Germinal center (tissue), 1 donor: Measurements from ENCODE around the gene IL6R.
"Not testable (repeated sequence)": the region's sequence is repeated elsewhere in the genome, so short reads cannot be mapped to it uniquely, and the experiment has no call there.

Experiments
- DNase-seq: peaks from one replicate; pipeline ENCODE4 v3.0.0; 2012; ENCODE audit warnings: mixed read lengths, low spot score

IL6R gene

DNA sequence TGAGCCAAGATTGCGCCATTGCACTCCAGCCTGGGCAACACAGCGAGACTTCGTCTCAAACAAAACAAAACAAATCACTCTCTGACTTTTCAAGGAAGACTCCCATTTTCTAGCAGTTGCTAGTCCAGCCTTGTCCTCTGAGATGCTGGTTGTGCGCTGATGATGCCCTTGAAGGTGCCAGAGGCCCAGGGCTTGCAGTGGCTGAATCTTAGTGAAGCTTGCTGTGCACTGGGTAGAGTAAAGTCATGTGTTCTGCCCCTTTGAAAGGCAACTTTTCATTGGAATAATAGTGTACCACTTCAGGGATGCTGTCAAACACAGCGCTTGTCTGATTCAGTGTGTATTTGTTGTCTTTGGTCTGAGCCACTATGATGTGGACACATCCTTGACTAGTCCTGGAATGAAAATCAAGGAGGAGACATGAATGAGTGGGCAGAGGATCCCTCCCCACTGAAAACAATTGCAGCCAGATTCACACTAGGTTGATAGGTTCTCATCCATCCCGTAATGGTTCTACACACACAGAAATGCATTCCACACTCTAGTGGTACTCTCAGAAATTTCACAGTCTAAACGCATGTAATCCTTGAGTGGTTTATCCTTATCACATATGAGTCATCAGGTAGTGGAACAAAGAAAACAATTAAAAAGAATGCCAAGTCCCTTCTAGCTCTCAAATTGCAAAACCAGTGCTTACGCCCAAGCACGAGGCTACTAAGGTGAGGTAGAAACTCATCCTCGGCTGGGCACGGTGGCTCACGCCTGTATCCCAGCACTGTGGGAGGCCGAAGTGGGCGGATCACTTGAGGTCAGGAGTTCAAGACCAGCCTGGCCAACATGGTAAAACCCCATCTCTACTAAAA, 79.0 kb downstream of the IL6R start:
- DNase-seq = no peak

DNA sequence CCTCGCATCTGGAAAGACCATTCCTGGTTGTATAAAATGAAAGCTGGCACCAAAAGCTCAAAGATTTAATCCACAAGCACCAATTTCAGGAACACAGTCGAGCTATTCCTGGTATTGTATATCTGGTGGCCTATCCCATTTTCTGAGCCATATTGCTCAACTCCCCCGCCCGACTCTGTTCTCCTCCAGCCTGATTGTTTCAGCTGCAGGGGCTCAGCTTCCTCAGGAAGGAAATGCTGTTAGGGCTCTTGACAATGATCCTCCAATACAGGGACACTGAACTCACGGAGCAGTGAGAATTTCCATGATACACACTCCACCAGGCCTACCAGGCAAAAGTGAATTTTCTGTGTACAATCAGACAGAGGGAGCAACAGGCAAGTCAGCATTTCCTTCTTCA, 80.0 kb downstream of the IL6R start:
- no peak for DNase-seq

DNA sequence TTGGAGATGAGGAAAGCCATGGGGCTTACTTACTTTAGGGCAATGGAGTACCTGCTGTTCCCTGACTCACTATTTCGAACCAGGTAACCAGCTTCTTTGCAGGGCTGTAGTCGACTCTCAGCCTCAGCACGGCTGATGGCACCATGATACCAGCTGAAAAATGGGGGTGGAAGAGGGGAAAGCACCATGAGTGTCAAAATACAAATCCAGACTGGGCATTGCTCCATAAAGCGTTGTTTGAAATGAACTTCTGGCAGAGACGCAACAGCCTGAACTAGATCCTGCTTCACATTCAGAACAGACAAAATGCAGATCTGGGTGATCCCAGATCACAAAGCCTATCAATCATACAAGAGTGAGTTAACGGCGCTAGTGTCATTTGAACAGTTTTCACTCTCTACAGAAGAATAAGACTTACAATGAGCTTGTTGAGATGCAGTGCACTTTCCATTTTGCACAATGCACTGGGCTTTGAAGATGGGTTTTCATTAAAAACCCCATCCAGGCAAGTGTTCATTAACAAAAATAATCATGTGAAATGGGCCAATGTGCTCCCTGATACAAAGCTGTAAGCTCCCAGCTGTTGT, 80.9 kb downstream of the IL6R start:
- DNase-seq = no peak

DNA sequence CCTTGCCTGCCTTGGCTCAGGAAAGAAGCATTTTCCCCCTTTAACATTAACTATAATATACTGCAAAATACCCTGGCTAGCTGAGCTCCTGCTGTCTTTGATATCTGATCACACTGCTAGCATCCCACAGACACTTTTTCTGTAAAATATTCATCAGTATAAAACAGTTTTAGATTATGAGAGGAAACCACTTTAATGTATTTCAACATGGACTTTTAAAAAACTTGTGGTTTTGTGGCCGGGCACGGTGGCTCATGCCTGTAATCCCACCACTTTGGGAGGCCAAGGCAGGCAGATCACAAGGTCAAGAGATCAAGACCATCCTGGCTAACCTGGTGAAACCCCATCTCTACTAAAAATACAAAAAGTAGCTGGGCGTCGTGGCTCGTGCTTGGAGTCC, 81.6 kb downstream of the IL6R start:
- not testable (repeated sequence) for DNase-seq

DNA sequence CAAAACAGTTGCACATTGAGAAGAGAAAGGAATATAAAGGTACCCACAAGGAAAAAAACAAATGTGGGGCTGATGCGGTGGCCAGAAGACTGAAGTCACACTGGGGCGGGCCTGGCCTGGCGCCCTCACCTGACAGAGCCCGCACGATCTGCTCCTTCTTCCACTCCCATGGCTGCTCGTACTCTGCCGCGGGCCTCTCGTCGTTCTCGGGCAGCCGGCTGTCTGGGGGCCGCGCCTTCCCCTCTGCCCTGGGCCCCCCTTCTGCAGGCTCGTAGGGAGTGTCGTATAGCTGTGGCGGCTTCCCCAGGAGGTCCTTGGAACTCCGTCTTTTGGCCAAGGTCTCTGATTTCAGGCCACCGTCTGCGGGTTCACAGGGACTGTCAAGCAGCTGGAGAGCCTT, 83.8 kb downstream of the IL6R start:
- DNase-seq = no peak

DNA sequence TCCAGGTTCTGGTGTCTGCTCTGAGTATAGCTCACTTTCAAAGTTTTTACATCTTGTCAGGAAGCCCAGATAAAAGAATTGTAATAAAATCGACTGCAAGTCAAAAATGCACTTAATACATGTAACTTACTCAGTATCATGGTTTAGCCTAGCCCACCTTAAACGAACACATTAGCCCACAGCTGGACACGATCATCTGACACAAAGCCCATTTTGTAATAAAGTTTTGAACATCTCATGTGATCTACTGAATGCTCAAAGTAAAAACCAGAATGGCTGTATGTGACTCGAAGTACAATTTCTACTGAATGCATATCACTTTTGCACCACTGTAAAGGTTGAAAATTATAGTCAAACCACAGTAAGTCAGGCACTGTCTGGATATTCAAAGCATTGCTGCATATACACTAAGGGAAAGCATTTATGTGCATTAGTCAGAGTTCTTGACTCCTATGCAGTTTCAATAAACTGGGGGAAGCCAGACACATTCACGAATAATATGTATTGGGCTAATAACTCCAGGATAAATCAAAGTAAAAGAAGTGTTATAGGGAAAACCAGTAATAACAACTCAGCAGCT, 84.6 kb downstream of the IL6R start:
- DNase-seq = no peak

DNA sequence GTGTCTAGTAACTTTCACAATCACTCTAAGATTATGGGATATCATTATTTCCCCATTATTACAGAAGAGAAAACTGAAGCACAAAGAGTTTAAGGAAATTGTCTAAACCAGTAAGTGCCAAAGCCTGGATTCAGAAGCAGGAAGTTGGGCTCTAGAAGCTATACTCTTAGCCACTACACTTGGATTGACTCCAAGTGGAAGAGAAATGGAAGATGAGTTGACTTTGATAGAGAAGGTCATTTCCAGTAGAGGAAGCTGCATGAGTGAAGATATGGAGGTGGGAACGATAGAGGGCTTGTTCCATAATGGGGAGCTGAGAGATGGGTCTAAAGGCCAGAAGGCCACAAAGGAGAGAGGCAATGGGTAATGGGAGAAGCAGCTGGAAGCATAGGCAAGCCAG, 85.2 kb downstream of the IL6R start:
- no peak for DNase-seq

DNA sequence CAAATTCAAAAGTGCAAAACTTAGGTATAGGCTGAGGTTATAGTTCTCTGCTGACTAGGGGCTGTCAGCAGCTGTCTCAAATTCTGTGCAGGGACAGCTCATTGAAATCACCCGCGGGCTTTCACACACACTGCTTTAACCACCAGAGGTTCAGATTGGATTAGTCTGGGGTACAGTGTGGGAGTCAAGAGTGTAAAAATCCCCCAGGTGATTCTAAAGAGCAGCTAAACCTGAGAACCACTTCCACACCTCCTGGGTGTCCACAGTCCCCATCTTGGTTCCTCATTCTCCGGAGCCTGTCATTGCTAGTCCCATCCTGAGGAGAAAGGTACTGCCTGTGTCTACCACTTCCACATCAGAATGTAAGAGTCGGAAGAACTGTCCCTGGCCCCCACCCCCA, 87.0 kb downstream of the IL6R start:
- no peak for DNase-seq

DNA sequence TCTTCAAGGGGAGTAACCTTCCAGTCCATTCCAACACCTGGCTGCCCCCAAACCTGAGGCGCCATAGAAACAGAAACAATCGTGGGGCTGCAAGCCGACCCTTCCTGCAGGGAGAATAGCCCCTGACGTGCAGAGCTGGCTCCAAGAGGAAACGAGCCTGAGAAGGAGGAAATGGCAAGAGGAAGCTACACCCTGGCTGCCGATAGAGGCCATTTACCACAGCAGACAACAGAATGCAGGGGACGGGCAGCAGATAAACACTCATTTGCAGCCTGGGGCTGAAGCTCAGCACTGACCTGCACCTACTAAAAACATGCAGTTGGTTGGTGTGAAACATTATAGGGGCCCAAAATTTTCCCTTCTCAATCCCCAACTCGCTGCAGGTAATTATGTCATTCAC, 88.1 kb downstream of the IL6R start:
- DNase-seq = peak; percentile 57

DNA sequence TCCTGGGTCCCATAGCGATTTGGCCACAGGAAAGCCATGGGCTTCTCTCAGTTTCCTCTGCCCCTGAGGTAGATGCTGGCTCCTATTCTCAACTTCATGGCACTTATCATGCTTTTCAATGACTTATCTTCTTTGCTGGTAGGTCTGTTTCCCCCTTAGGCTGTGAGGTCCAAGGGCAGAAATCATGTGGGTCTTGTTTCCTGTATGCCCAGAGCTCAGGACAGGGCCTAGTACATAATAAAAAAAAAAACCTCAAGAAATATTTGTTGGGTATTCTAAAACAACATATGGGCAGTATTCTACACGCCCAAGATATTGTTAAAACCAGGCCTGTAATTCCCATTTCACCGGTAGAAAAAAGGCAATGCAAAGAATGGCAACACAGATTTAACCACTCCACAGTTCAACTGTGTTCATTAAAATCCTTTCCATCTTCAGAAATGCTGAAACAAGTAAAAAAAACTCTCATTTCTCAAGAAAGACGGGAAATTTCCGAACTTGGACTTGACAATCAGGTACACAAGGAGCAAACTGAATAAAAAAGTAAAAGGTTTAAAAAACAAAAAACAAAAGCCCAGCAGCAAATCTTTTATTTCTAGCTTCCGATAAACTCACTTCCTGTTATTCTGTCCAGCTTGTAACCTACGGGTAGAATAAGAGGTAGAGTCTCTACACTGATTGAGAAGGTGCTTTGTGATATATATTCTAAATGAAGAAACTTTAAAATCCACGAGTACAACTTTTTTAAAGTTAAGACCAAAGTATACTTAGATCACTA, 90.5 kb downstream of the IL6R start:
- no peak for DNase-seq

DNA sequence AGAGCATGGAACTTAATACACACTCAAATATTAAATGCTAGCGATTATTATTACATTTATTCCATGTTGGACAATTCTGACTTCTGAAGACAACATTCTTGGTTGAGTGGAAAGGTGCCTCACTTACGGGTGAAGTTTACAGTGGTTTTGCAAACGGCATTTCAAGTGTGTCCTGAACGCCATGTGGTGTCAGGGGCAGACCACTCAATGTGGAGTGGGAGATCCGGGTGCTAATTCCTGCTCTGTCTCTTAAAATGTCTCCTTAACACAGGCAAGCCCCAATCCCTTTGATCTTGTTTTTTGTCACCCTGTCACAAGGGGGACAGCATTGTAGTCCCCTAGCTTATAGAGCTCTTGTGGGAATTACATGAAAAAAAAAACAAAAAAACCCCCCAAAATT, 91.2 kb downstream of the IL6R start:
- DNase-seq = no peak

DNA sequence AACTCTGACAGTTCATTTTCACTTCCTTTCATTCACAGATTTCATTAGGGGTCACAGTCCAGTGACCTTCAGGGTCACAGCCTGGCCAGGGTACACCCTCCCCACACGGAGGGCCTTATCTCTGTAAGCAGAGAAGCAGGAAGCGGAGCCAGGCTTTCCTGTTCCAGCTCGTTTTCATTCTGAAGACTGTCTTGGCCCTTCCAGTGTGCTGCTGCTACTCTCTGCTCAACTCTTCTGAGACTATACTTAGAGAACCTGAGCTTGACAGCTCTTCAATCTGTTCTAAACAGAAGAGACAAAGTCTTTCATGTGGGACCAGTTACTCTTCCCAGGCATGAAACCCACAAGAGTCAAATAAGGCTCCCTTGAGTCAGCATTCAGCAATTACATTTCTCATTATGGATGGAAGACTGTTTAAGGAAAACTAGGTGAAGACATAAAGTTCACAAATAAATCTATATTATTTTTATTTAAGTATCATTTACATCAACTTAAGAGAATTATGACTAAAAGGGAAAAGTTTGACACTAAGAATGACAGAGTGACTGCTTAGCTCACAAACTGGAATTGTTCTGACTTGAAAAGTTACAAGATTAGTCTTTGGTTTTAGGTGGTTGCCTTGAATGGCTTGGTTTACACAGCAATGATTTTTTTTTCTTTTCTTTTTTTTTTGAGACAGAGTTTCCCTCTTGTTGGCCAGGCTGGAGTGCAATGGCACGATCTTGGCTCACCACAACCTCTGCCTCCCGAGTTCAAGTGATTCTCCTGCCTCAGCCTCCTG, 92.1 kb downstream of the IL6R start:
- peak; percentile 62 for DNase-seq

DNA sequence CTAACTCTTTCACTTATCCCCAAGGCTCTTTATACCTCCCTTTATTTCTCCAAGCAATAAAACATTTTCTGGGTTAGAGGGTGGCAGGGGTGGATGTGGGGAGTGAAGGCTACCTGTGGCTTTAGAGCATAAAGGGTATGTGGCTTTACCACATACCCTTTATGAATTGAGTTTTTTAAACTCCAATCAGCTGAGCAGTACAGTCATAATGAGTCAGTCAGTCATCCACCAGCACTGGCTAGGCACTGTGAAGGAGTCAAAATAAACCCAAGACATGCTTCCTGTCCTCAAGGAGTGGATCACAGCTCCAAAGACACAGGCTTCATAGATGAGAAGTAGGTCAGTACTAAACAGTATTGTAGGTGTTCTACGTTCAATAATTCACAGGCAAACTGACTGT, 94.3 kb downstream of the IL6R start:
- DNase-seq = no peak

DNA sequence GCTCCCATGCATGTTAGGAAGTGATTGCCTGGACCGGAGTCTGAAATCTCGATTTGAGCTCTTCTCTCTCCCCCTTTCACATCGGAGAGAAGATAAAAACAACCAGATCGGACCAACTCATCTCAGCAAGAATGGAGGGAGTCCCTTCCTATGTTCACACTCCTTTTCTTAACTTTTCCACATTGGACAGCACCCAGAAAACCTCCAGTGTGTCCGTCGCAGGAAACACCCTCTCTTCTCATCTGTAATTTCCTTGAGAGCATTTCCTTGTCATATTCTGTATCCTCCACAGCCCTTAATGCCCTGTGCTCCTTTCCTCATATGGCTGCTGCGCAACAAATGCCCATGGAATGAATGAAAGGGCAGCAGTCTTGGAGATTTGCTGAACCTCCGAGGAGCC, 95.4 kb downstream of the IL6R start:
- no peak for DNase-seq

DNA sequence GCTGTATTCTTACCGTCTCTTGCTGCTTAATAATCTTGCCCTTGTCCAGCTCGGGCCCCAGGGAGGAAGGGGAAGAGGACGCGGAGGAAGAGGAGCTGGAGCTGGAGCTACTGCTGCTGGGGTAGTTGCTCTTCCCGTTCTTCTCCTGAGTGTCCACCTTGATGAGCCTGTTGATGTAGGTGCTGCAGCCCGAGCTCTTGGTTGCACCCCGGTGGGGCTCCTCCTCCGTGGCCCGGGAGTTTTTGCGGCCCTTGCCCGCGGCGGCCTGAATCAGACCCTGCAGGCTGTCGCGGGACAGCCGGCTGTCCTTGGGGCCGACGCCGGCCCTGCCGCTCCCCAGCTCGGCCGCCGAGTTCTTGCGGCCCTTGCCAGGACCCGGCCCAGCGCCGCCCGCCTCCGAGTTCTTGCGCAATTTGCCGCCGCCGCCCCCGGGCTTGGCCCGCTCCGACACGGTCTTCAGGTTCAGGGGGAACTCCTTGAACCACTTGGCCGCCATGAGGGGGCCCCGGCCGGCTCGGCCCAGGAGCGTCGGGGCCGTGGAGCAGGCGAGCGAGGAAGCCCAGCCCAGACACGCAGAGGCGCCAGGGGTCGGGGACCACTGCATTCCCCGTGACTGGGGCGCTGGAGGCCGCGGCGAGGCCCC, 96.4 kb downstream of the IL6R start:
- no peak for DNase-seq

DNA sequence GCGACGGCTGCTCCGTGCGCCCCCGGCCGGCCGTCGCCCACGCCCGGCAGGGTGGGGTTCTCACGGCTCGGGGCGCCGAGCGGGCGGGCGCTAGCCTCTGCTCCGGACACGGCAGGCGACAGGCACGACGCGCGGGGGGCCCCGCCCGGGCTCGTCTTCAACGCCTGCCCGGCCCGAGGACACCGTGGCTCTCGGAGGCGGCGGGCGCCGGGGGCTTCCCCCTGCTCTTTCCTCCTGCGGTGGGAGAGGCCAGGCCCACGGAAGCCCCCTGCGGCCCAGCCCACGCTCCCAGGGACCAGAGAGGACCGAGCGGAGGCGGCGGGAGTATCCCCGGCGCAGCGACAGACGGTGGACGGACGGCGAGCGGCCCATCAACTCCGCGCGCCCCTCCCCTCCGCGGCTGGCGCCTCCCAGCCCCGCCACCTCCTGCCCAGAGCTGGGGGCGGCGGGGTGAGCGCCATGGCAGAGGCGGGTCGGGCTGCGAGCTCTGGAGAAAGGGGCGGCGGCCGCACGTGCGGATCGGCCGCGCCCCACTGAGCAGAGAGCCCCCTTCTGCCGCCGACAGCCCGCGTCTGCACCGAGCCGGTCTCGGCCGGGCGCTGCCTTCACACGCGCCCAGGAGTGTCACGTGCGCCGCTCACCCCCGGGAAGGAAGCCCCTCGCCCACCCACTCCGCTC, 97.1 kb downstream of the IL6R start, which contains the start of the genes SHE and TDRD10:
Gene SHE, minus strand, starts transcription at position 347 of the 678 bp plus-strand sequence. CDS start 386 bp downstream, outside the sequence.
Gene TDRD10, plus strand, starts transcription at position 154 of the 678 bp plus-strand sequence. CDS start 4,685 bp downstream, outside the sequence.
- peak; percentile 22 for DNase-seq

DNA sequence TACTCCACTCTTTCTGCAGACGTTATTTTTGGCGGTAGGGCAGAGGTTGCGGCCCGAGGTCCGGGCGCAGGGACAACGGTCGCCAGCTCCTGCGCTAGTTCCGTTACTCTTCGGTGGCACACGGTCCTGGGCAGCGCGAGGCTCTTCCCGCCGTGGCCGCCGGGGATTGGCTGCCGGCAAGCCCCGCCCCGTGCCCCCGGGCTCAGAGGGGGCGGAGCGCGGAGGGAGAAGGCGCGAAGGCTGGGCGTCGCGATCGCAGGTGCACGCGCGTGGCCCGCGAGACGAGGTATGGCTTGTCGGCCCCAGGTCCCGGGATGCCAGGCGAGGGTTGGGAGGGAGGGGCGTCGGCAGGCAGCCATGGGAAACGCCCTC, 97.6 kb downstream of the IL6R start:
- DNase-seq = no peak

DNA sequence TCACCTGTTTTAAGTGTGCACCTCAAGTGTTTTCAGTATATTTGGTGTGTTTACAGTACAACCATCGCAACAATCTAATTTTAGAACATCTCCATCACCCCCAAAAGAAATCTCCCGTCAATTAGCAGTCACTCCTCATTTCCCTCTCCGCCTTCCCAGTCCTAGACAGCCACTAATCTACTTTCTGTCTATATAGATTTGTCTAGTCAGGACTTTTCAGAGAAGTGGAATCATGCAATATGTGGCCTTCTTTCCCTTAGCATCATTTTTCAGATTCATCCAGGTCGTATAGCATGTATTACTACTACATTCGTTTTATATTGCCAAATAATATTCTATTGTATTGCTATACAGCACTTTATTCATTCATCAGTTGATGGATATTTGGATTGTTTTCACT, 98.8 kb downstream of the IL6R start:
- no peak for DNase-seq

DNA sequence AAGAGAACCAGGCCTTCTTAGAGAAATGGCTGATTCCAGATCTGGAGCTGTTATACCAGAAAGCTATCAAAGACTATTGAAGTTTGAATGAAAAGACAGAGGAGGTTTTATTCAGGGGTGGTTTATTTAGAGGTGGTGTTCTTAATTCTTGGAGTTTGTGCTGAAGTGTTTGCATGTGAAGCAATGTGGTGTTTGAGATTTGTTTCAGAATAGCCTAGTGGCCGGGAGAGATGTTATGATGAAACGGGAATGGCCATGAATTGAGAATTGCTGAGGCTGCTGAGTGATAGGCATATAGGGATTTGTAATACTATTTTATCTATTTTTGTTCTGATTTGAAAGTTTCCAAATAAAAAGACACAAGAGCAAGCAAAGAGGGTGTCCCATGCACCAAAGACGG, 107.6 kb downstream of the IL6R start:
- no peak for DNase-seq

DNA sequence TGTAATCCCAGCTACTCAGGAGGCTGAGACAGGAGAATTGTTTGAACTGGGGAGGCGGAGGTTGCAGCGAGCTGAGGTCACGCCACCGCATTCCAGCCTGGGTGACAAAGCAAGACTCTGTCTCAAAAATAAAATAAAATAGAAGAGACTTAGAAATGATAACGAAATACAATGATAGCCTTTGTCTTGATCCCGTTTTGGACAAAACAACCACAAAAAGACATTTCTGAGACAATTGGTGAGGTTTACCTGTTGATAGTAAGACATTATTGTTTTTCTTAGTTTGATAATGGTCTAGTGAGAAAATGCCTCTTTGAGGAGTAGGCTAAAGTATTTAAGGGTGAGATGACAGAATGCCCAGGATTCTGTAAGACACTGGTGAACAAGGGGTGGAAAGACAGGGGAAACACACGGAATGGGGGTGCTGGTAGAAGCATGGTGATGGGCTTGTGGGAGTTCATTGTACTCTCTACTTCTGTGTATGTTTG, 109.0 kb downstream of the IL6R start:
- DNase-seq = no peak
